Endodermal cell (in vitro differentiated cells): ENCODE measurements around the gene OR6B2. TPM values are rescaled to one million over a fixed set of nuclear protein-coding genes. Genes with fewer than 3 reads are reported as not detected.
A peak's percentile ranks its signal among the peaks of the same experiment; 100 is the strongest.

Experiments used
- DNase-seq: peaks from one replicate; pipeline ENCODE4 v3.0.0-alpha.2; 2017
- H3K27ac ChIP-seq: 2 replicates; pipeline ENCODE4 v1.5.1; 2013; ENCODE audit warnings: mild to moderate bottlenecking, low read depth, low read length, moderate library complexity
- H3K27me3 ChIP-seq: 2 replicates; pipeline ENCODE4 v1.6.1; 2013; ENCODE audit warnings: mild to moderate bottlenecking, low read length, moderate library complexity; ENCODE audit not compliant: insufficient read depth, control insufficient read depth, poor library complexity, severe bottlenecking
- H3K36me3 ChIP-seq: 2 replicates; pipeline ENCODE4 v1.7.0; 2013; ENCODE audit warnings: mild to moderate bottlenecking, low read length, moderate library complexity; ENCODE audit not compliant: control insufficient read depth, insufficient read depth
- H3K4me1 ChIP-seq: one replicate; pipeline ENCODE4 v1.7.0; 2013; ENCODE audit warnings: low read length; ENCODE audit not compliant: control insufficient read depth, insufficient read depth
- H3K4me3 ChIP-seq: 2 replicates; pipeline ENCODE4 v1.5.1; 2013; ENCODE audit warnings: mild to moderate bottlenecking, low read length, moderate library complexity
- H3K9ac ChIP-seq: 2 replicates; pipeline ENCODE4 v1.6.1; 2013; ENCODE audit warnings: mild to moderate bottlenecking, low read length, moderate library complexity; ENCODE audit not compliant: poor library complexity, severe bottlenecking; ENCODE audit errors: extremely low read depth
- H3K9me3 ChIP-seq: 2 replicates; pipeline ENCODE4 v1.6.1; 2013; ENCODE audit warnings: mild to moderate bottlenecking, low read length, moderate library complexity; ENCODE audit not compliant: control insufficient read depth
- H3K27ac Mint-ChIP-seq: 2 replicates; pipeline ENCODE4 v1.8.0; 2020; ENCODE audit warnings: mixed read lengths
- H3K27me3 Mint-ChIP-seq: 2 replicates; pipeline ENCODE4 v1.8.0; 2021; ENCODE audit warnings: mild to moderate bottlenecking, mixed read lengths; ENCODE audit not compliant: insufficient read depth
- H3K36me3 Mint-ChIP-seq: 2 replicates; pipeline ENCODE4 v1.8.0; 2020; ENCODE audit warnings: low read depth, mixed read lengths
- H3K4me1 Mint-ChIP-seq: 2 replicates; pipeline ENCODE4 v1.8.0; 2020; ENCODE audit warnings: mixed read lengths
- H3K4me3 Mint-ChIP-seq: 2 replicates; pipeline ENCODE4 v1.8.0; 2020; ENCODE audit warnings: mild to moderate bottlenecking, moderate library complexity, mixed read lengths
- H3K9me3 Mint-ChIP-seq: 2 replicates; pipeline ENCODE4 v1.8.0; 2020; ENCODE audit warnings: mild to moderate bottlenecking, mixed read lengths
- CTCF ChIP-seq: fragments of 200-600 bp; sonication (generic); conservative IDR thresholded peaks from 2 replicates; pipeline ENCODE4 v1.5.0; 2021; ENCODE audit warnings: antibody characterized with exemption, mild to moderate bottlenecking
- WGBS, 2 experiments: methylation state at CpG; one replicate each; pipeline versions ENCODE4 v1.1.5 to v1.1.7; 2013; ENCODE audit warnings: missing lambda C conversion rate in 2 of 2, mixed read lengths in 1 of 2; ENCODE audit not compliant: insufficient coverage in 1 of 2, insufficient read length in 1 of 2; 5-methylcytosine and 5-hydroxymethylcytosine counted together
- total RNA-seq, 2 donors: library from RNA; stranded (reverse); fragmentation: NEBNext Ultra II Directional in 1 of 2; extraction: Animal tissue kit (Norgen Biotek cat#: 25700) in 1 of 2; gene quantifications; 2 replicates in 1 of 2; 3 replicates in 1 of 2; pipeline ENCODE4 v1.2.1, GENCODE V29; 2021

OR6B2 gene
- total RNA-seq, 2 donors from 2014 or later: not detected

GRCh38 chr2:240060977-240061591 is 30.9 kb upstream of the OR6B2 start:
- H3K4me1 ChIP-seq: no peaks in the 10 kb centered on the region
- no peaks in the 10 kb centered on the region for H3K4me1 Mint-ChIP-seq
- no peaks in the 10 kb centered on the region for H3K9me3 ChIP-seq
- WGBS, 2 experiments: 40 to 56% methylated on average over 3 to 4 of the region's 4 CpGs
- H3K9ac ChIP-seq: no peak overlapping the region
- H3K36me3 Mint-ChIP-seq: no peaks in the 10 kb centered on the region
- H3K36me3 ChIP-seq: no peaks in the 10 kb centered on the region
- no peak overlapping the region for H3K27ac ChIP-seq
- H3K27me3 Mint-ChIP-seq: peaks cover 7% of the 10 kb centered on the region
- TF ChIP-seq CTCF: peak; percentile 86
- H3K27me3 ChIP-seq: peaks cover 6% of the 10 kb centered on the region
- H3K27ac Mint-ChIP-seq: no peak overlapping the region
- no peak overlapping the region for H3K4me3 Mint-ChIP-seq
- H3K9me3 Mint-ChIP-seq: no peaks in the 10 kb centered on the region
- peak; percentile 74 for DNase-seq
- H3K4me3 ChIP-seq: no peak overlapping the region

- no peak for TF ChIP-seq CTCF
- no peak overlapping the region for H3K4me3 Mint-ChIP-seq
- H3K27ac Mint-ChIP-seq: no peak overlapping the region
- Histone ChIP-seq H3K36me3 (no peaks in the 10 kb centered on the region), H3K9ac (no peak overlapping the region), H3K27ac (no peak overlapping the region), H3K27me3 (peaks cover 18% of the 10 kb centered on the region), H3K4me1 (no peaks in the 10 kb centered on the region), H3K9me3 (no peaks in the 10 kb centered on the region), H3K4me3 (no peak overlapping the region)
- WGBS, 2 experiments: 88 to 100% methylated on average over 2 to 11 of the region's 11 CpGs
- peaks cover 31% of the 10 kb centered on the region for H3K27me3 Mint-ChIP-seq
- H3K9me3 Mint-ChIP-seq: no peaks in the 10 kb centered on the region
- H3K36me3 Mint-ChIP-seq: no peaks in the 10 kb centered on the region
- no peak for DNase-seq
- H3K4me1 Mint-ChIP-seq: no peaks in the 10 kb centered on the region
Observed at GRCh38 chr2:240056678-240057077, 26.4 kb upstream of the OR6B2 start.

- H3K4me3 ChIP-seq: no peak overlapping the region
- H3K27me3 ChIP-seq: peaks cover 29% of the 10 kb centered on the region
- H3K4me1 ChIP-seq: no peaks in the 10 kb centered on the region
- no peak for DNase-seq
- no peaks in the 10 kb centered on the region for H3K9me3 ChIP-seq
- H3K9ac ChIP-seq: no peak overlapping the region
- Mint-ChIP-seq H3K27me3 (peaks cover 31% of the 10 kb centered on the region), H3K4me3 (no peak overlapping the region), H3K4me1 (no peaks in the 10 kb centered on the region), H3K9me3 (no peaks in the 10 kb centered on the region), H3K27ac (no peak overlapping the region), H3K36me3 (no peaks in the 10 kb centered on the region)
- TF ChIP-seq CTCF: no peak
- 84 to 85% methylated on average over 8 to 13 of the region's 13 CpGs for WGBS, 2 experiments
- no peaks in the 10 kb centered on the region for H3K36me3 ChIP-seq
- no peak overlapping the region for H3K27ac ChIP-seq
Observed at GRCh38 chr2:240055177-240055917, 25.1 kb upstream of the OR6B2 start.
